OCI-LY3 (cell line): ENCODE data around the gene NANOS2.

Experiments used
- EZH2phosphoT487 ChIP-seq: fragments of 200-600 bp; shearing (Covaris generic); IDR thresholded peaks from 2 replicates; pipeline ENCODE4 v1.6.1; 2018; ENCODE audit warnings: antibody characterized with exemption, mixed run types, low read depth
- TF ChIP-seq, protein P1 (sequence below): fragments of 200-600, 300-600 bp; sonication (generic); IDR thresholded peaks from 2 replicates; pipeline ENCODE4 v1.5.1; 2014; ENCODE audit warnings: antibody characterized with exemption, low read length, low read depth

GRCh38 chr19:45901432-45901911, 13.1 kb downstream of the NANOS2 start:
- TF ChIP-seq, protein P1, sequence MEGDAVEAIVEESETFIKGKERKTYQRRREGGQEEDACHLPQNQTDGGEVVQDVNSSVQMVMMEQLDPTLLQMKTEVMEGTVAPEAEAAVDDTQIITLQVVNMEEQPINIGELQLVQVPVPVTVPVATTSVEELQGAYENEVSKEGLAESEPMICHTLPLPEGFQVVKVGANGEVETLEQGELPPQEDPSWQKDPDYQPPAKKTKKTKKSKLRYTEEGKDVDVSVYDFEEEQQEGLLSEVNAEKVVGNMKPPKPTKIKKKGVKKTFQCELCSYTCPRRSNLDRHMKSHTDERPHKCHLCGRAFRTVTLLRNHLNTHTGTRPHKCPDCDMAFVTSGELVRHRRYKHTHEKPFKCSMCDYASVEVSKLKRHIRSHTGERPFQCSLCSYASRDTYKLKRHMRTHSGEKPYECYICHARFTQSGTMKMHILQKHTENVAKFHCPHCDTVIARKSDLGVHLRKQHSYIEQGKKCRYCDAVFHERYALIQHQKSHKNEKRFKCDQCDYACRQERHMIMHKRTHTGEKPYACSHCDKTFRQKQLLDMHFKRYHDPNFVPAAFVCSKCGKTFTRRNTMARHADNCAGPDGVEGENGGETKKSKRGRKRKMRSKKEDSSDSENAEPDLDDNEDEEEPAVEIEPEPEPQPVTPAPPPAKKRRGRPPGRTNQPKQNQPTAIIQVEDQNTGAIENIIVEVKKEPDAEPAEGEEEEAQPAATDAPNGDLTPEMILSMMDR, result no peak
- no peak for TF ChIP-seq EZH2phosphoT487
